GM18511 (cell line): Measurements from ENCODE around the gene PPP6R2.
A peak's percentile ranks its signal among the peaks of the same experiment; 100 is the strongest.

Experiments
- ATAC-seq: cut with Tn5 transposase; IDR thresholded peaks from one replicate; pipeline ENCODE4 v1.9.1; 2021; ENCODE audit warnings: mild to moderate bottlenecking, moderate library complexity; ENCODE audit not compliant: unreplicated experiment

PPP6R2 gene, protein sequence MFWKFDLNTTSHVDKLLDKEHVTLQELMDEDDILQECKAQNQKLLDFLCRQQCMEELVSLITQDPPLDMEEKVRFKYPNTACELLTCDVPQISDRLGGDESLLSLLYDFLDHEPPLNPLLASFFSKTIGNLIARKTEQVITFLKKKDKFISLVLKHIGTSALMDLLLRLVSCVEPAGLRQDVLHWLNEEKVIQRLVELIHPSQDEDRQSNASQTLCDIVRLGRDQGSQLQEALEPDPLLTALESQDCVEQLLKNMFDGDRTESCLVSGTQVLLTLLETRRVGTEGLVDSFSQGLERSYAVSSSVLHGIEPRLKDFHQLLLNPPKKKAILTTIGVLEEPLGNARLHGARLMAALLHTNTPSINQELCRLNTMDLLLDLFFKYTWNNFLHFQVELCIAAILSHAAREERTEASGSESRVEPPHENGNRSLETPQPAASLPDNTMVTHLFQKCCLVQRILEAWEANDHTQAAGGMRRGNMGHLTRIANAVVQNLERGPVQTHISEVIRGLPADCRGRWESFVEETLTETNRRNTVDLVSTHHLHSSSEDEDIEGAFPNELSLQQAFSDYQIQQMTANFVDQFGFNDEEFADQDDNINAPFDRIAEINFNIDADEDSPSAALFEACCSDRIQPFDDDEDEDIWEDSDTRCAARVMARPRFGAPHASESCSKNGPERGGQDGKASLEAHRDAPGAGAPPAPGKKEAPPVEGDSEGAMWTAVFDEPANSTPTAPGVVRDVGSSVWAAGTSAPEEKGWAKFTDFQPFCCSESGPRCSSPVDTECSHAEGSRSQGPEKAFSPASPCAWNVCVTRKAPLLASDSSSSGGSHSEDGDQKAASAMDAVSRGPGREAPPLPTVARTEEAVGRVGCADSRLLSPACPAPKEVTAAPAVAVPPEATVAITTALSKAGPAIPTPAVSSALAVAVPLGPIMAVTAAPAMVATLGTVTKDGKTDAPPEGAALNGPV

DNA sequence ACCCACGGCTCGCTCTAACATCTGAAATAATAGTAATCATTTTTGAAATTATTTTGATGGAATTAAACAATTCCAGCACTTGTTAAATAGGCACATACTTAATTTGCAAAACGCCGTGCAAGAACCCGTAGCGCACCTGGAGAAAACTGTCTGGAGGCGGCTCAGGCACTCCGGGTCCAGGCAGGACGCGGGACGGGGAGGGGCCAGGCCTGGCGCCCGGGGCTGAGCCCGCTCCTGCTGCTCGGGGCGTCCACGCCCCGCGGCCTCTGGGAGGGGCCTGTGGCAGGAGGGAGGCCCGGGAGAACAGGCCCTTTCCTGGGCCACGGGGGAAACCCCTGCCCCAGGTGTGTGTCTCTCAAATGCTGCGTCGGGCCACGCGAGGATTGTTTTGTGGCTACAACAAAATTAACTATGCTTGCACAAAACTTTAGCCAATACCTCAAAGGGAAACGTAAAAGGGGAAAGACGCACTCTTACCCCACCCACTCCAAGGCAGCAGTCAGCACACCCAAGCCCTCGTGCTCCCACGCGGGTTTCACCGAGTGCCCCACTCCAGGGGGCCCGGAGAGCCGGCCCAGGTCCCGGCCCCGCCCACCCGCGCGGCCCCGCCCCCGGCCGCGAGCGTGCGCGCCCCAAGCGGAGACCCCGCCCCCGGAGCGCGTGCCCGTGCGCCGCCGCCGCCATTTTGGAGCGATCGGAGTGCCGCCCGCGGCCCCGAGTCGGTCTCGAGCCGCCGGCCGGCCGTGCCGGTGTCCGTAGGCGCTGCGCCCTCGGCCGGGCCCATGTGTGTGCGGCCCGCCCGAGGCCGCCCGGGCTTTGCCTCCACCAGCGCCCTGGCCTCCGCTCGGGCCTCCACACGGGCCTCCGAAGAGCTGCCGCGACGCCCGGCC is at the start of gene PPP6R2:
Gene PPP6R2 (plus strand): TSS at position 677 of the 890 bp plus-strand sequence. CDS start 50,582 bp downstream, outside the sequence.
- ATAC-seq: peak; percentile 70

DNA sequence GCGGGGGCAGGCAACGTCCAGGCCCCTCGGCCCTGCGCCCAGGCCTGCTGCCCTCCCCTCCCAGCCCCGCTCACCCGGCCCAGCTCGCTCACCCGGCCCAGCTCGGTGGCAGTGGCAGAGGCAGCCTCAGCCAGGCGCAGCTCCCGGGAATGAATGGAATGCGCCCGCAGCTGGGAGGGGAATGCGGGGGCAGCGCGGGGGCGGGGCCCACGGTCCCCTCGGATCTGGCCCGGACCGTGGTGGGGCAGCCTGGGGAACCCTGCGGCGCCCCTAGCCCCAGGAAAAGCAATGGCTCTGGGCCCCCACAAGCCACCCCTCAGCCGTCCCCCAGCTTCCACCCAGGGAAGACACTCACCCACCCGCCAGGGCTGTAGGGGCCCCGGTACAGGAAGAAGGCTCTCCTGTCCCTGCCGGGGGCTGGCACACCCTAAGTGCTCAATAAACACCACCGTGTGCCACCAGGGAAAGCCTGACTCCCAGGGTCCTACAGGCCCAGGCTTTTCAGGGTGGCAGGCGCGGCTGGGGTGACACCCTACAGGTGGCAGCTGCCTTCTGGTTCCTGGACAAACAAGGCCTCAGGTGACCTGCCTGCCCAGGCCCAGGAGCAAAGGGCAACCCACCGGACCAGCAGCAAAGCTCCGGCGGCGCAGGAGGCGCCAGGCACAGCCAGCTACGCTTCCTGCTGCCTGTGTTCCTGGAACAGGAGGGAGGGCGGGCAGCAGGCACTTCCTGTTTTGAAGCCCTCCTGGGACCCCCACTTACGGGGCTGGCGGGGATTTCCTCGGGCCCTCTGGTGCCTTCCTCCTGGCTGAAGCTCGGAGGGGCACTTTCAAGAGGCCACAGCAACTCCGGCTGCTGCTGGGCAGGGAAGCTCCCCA is 49.4 kb upstream of the PPP6R2 start:
- no peak for ATAC-seq

DNA sequence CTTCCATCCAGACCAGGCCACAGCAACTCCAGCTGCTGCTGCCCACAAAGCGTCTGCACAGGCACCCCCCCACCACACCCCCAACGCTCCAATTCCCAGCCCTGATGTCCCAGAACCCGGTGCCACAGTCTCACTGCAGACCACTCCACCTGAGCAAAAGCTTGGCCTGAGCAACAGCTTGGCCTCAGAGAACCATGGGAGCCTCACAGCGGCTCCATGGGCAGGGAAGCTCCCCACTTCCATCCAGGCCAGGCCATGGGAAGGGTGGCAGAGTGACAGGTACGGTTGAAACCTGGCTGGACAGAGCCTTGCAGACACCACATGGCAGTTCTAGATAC is 48.8 kb upstream of the PPP6R2 start:
- ATAC-seq: no peak

DNA sequence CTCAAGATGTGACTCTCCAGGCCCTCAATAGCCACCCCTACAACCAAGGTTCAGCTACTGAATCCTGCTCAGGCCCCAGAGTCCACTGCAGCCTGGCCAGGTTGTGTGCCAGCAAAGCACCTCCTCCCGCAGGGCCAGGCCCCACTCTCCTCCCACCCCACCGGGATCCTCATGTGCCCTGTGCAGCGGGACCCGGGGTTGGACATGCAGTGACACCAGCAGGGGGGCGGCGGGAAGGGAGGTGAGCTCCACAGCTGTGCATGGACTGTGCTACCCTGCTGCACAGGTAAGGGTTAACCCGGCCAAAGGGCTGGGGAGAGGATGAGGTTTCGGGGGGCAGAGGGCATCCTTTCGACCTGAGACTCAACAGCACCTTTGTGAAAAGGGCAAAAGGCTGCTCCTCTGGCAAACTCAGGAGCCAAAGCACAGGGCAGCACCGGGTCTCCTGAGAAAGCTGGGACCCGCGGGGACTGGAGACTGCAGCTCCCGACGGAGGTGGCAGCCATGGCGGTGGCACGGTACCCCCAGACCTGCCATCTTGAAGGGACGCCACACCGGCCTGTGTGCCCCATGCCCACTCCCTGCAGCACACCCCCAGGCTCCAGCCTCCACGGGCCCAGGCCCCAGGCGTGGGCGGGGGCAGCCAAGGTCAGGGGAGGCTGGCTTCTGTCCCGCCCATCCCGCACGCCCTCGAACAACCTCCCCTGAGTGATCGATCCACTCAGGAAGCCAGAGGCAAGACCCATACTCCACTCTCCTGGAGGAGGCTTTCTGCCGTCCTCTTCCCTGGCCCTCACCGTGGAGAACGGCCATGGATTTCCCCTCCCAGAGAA is 46.3 kb upstream of the PPP6R2 start:
- ATAC-seq: no peak

DNA sequence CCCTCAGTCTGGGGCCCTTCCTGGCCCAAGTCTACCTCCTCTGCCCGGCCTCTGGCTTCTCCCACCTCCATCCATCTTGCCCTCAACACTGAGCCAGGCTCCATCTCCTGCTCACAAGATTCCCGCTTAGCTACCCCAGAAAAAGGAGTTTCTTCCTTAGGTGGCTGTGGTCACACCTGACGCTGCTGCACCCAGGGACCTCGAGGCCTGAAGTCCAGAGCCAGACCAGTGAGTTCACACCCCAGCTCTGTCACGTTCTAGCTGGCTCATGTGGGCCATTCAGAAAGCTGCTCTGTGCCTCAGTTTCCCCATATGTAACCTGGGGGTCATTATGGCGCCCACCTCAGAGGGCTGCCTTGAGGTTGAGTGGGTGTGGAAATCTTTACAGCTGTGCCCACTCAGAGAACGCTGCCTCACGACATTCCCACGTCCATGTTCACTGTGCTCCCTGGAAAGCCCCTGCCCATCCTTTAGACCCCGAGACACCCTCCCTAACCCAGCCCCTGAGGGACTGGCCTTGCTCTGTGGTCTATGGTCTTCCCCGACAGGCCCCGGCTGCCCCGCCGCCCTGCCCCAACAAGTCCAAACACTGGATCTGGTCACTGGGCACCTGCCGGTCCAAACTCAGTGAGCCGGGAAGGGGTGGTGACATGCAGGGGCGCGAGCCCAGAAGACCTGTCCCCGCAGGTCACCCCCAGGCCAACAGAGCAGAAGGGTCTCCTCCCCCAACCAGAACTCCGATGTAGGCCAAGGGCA is 45.4 kb upstream of the PPP6R2 start:
- no peak for ATAC-seq

- ATAC-seq: no peak
Observed at GRCh38 chr22:50298266-50298637, 44.9 kb upstream of the PPP6R2 start.

DNA sequence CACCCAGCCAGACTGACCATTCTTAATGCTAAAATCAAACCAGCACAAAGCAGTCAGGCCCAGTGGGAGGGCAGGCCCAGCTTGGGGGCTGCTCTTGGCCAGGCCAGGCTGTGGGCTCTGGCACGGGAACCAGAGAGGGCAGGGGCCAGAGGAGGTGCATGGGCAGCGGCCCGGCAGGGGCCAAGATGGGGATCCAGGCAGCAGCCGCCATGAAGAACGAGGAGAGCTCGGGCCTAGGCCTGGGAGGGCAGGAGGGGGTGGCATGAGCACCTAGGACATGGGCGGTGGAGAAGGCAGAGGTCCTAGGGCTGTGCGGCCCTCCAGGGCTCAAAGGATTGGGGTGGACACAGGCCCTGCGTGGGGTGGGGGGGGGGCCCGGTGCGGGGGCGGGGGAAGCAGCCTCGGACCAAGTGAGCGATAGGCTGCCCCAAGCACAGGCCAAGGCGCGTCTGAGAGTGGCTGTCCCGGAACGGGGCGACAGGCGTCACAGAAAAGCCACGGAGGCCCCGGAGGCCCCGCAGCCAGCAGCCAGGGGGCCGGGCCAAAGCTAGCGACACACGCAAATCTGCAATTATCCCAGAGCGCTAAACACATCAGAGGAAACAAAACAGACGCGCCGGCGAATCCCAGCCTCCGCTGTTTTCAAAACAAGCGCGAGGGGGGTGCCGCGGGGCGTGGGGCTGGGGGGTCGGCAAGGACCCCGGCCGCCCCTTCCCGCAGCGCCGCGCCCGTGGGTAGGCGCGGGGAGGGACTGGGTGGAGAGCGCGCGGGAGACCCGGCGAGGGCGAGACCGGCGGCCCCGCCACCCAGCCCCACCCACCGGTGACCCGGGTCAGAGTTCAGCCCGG is 44.0 kb upstream of the PPP6R2 start:
- no peak for ATAC-seq

- no peak for ATAC-seq
Observed at GRCh38 chr22:50299785-50300619, 43.1 kb upstream of the PPP6R2 start.

- no peak for ATAC-seq
Observed at GRCh38 chr22:50300620-50301257, 42.4 kb upstream of the PPP6R2 start.

GRCh38 chr22:50301581-50301991 is 41.5 kb upstream of the PPP6R2 start:
- no peak for ATAC-seq

DNA sequence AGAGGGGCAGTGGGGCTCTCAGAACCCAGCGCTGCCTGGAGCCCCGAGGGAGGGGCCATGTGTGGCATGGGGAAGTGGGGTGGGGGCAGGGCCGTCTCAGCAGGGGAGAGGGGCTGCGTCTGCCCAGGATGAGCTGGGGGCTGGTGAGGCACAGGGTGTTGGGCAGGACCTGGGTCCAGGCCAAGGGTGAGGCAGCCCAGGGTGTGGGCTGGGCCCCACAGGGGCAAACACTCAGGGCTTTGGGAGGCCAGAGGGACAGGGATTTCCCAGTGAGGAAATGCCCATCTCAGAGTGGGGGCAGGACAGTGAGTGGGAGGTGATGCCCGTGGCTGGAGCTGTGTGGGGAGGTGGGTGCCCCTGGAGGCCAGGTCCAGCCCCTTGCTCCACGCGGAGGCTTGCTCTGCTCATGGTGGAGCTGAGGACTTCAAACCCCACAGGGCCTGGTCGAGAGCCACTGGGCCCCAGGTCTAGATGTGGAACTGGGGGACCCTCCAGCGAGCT is 41.0 kb upstream of the PPP6R2 start:
- ATAC-seq: no peak

DNA sequence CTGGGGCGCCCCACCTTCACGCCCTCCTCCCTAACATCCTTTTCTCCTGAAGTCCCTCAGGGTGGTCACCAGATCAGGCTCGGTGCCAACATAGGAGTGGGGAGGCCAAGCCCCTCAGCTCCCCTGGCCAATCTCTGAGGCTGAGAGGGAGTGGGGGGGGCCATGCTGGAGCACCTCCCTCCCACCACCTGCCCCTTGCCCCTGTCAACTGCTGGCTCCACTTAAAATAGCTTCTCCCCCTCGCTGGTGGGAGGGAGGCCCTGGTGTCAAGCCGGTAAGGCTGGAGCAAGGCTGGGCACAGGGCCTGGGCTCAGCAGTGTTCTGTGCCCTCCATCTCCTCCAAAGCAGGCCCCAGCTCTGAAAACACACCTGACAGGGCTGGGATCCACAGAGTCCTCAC is 40.6 kb upstream of the PPP6R2 start:
- no peak for ATAC-seq

GRCh38 chr22:50303515-50303847 is 39.6 kb upstream of the PPP6R2 start:
- ATAC-seq: no peak

DNA sequence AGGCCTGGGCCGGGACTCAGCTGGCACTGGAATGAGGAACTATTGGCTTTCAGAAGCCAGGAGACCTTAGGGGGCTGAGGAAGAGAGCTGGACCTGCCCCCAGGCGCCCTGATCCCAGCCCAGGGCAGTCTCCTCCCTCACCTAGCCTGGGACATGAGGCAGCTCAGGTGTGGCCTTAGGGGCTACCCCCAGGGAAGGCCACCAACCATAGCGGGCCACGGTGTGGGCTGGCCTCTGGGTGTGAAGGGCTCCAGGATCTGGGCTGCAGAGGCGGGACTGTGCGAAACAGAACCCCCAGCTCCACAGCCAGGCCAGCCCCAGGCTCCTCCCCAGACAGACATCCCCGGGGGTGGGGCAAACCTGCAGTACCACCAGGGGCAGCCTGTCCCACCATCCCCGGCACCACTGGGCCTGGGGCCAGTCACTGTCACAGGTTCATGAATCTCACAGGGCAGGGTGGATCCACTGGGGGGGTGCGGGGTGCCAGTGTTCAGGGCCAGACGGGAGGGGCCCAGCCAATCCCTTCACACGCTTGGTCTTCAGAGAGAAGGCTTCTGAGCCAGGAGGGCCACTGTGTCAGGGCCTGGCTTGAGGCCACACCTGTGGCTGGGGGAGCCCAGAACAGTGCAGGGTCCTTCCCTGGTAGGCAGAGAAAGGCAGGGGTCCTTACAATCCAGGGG is 39.1 kb upstream of the PPP6R2 start:
- ATAC-seq: no peak
